ENCODE results near the gene PADI2. TPM values are rescaled to one million over a fixed set of nuclear protein-coding genes. Genes with fewer than 3 reads are reported as not detected.
A peak's percentile ranks its signal among the peaks of the same experiment; 100 is the strongest.

PADI2 gene
- total RNA-seq, 2 donors from 2014 or later: 177 to 211 TPM

GRCh38 chr1:17108360-17108759, 10.9 kb downstream of the PADI2 start:
- Histone ChIP-seq H3K9ac (ENCODE audit: low read depth in 2 of 2, low read length in 2 of 2) (no peak overlapping the region), H3K4me1 (peaks cover 16% of the 10 kb centered on the region), H3K27ac (peak overlapping the region; percentile 79), H3K36me3 (no peaks in the 10 kb centered on the region), H3K9me3 (no peaks in the 10 kb centered on the region), H3K4me3 (no peak overlapping the region), H3K27me3 (no peaks in the 10 kb centered on the region)
- peak; percentile 83 for DNase-seq
- no peak for TF ChIP-seq CTCF (IDR thresholded peaks at IDR 0.05)
- intact Hi-C loops (cut with DNase I): no loop called here

- Histone ChIP-seq H3K27me3 (no peaks in the 10 kb centered on the region), H3K9ac (ENCODE audit: low read depth in 2 of 2, low read length in 2 of 2) (no peak overlapping the region), H3K27ac (no peak overlapping the region), H3K4me3 (no peak overlapping the region), H3K36me3 (no peaks in the 10 kb centered on the region), H3K9me3 (no peaks in the 10 kb centered on the region), H3K4me1 (no peaks in the 10 kb centered on the region)
- DNase-seq: no peak
- TF ChIP-seq CTCF (IDR thresholded peaks at IDR 0.05): no peak
- intact Hi-C loops (cut with DNase I): no loop called here
These were observed 14.5 kb downstream of the PADI2 start for GRCh38 chr1:17104782-17105181.

GRCh38 chr1:17102232-17102631, 17.0 kb downstream of the PADI2 start:
- no peak for TF ChIP-seq CTCF (IDR thresholded peaks at IDR 0.05)
- Histone ChIP-seq H3K9ac (ENCODE audit: low read depth in 2 of 2, low read length in 2 of 2) (no peak overlapping the region), H3K27me3 (no peaks in the 10 kb centered on the region), H3K4me1 (no peaks in the 10 kb centered on the region), H3K4me3 (no peak overlapping the region), H3K36me3 (no peaks in the 10 kb centered on the region), H3K9me3 (no peaks in the 10 kb centered on the region), H3K27ac (no peak overlapping the region)
- intact Hi-C loops (cut with DNase I): no loop called here
- DNase-seq: no peak

GRCh38 chr1:17101261-17101660, 18.0 kb downstream of the PADI2 start:
- Histone ChIP-seq H3K9me3 (no peaks in the 10 kb centered on the region), H3K9ac (ENCODE audit: low read depth in 2 of 2, low read length in 2 of 2) (no peak overlapping the region), H3K36me3 (no peaks in the 10 kb centered on the region), H3K4me3 (no peak overlapping the region), H3K27ac (no peak overlapping the region), H3K4me1 (no peaks in the 10 kb centered on the region), H3K27me3 (no peaks in the 10 kb centered on the region)
- no peak for DNase-seq
- TF ChIP-seq CTCF (IDR thresholded peaks at IDR 0.05): no peak
- intact Hi-C loops (cut with DNase I): no loop called here

DNA sequence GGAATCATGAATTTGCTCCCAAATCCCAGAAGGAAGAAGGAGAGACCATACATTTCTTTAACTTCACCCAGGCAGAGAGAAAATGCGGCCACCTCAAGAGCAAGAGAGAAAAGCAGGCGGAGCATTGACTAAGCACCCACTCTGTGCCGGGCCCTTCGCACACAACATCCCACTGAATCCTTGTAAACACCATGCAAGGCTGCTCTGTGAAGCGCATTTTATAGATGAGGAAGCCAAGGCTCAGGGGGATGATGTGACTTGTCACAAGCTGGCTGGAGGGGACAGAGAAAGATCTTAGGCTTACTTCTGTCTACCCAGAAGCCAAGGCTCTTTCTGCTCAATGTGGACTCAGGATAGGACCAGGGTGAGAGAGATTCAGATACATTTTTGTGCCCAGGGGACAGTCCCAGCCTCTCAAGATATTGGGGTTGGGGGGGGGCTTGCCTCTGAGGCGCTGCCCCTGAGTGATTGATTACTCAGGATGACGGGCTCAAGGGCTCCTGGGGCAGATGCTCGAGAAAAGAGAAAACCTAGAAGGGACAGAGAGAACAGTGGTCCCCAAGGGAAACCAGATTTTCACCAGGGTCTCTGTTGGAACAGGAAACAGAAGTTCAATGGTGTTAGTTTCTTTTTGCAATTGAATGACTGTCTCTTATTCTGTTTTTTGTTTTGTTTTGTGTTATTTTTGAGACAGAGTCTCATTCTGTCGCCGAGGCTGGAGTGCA, 19.5 kb downstream of the PADI2 start:
- Histone ChIP-seq H3K9me3 (no peaks in the 10 kb centered on the region), H3K27me3 (no peaks in the 10 kb centered on the region), H3K4me3 (no peak overlapping the region), H3K4me1 (no peaks in the 10 kb centered on the region), H3K36me3 (no peaks in the 10 kb centered on the region), H3K9ac (ENCODE audit: low read depth in 2 of 2, low read length in 2 of 2) (no peak overlapping the region), H3K27ac (no peak overlapping the region)
- intact Hi-C loops (cut with DNase I): no loop called here
- no peak for DNase-seq
- no peak for TF ChIP-seq CTCF (IDR thresholded peaks at IDR 0.05)

Measured in colonic mucosa (tissue), 4 donors.